Measurements from ENCODE around the gene CRIP1. TPM values are rescaled to one million over a fixed set of nuclear protein-coding genes. Genes with fewer than 3 reads are reported as not detected.

Gene CRIP1
- total RNA-seq, 1 donor from 2014 or later = 5.2 TPM

DNA sequence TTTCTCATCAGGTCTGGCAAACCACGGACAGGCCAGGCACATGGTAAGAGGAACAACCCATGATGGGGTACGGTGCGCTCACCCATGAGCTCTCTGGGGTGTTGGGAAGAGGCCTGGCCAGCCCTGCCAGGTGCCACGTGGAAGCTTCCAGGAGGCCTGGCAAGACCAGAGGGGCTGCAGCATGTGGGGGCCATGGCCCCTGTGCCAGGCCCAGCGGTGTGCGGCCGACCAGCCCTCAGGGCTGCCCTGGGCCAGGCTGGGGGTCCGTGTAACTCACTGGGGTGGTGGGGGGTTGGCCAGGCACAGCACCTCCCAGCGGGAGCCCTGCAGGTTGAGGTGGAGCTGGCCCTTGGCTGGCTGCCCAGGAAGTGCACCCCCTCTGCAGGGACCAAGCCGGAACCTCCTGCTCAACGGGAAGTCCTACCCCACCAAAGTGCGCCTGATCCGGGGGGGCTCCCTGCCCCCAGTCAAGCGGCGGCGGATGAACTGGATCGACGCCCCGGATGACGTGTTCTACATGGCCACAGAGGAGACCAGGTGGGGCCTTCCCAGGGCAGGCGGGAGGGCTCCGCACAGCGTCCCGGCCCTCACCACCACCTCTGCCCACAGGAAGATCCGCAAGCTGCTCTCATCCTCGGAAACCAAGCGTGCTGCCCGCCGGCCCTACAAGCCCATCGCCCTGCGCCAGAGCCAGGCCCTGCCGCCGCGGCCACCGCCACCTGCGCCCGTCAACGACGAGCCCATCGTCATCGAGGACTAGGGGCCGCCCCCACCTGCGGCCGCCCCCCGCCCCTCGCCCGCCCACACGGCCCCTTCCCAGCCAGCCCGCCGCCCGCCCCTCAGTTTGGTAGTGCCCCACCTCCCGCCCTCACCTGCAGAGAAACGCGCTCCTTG lies 17.0 kb upstream of the CRIP1 start:
- H3K9me3 ChIP-seq (ENCODE audit: control insufficient read depth in 3 of 3, low read length in 3 of 3) = no peaks in the 10 kb centered on the region
- no peak overlapping the region for H3K27ac ChIP-seq (ENCODE audit: low read depth, low read length)
- peaks cover 43 to 68% (median 62%) of the 10 kb centered on the region in 3 donors for H3K4me1 ChIP-seq (ENCODE audit: control insufficient read depth in 3 of 3, insufficient read depth in 3 of 3, low read length in 3 of 3)
- H3K9ac ChIP-seq (ENCODE audit: low read depth in 1 of 3, low read length in 3 of 3) = peak overlapping the region in 1 of 3 donors; percentile 69
- peaks cover 3 to 13% (median 8%) of the 10 kb centered on the region in 3 donors for H3K36me3 ChIP-seq (ENCODE audit: control insufficient read depth in 3 of 3, insufficient read depth in 3 of 3, low read length in 3 of 3)
- H3K27me3 ChIP-seq (ENCODE audit: control insufficient read depth in 3 of 3, insufficient read depth in 3 of 3, low read length in 3 of 3) = no peaks in the 10 kb centered on the region
- no peak overlapping the region for H3K4me3 ChIP-seq (ENCODE audit: low read length in 3 of 3)

GRCh38 chr14:105470350-105471296 lies 16.1 kb upstream of the CRIP1 start:
- Histone ChIP-seq H3K27me3 (ENCODE audit: control insufficient read depth in 3 of 3, insufficient read depth in 3 of 3, low read length in 3 of 3) (peaks cover 0 to 4% (median 0%) of the 10 kb centered on the region in 3 donors), H3K9me3 (ENCODE audit: control insufficient read depth in 3 of 3, low read length in 3 of 3) (no peaks in the 10 kb centered on the region), H3K4me1 (ENCODE audit: control insufficient read depth in 3 of 3, insufficient read depth in 3 of 3, low read length in 3 of 3) (peaks cover 36 to 66% (median 60%) of the 10 kb centered on the region in 3 donors), H3K4me3 (ENCODE audit: low read length in 3 of 3) (no peak overlapping the region), H3K27ac (ENCODE audit: low read depth, low read length) (no peak overlapping the region), H3K9ac (ENCODE audit: low read depth in 1 of 3, low read length in 3 of 3) (peak overlapping the region in 1 of 3 donors; percentile 50), H3K36me3 (ENCODE audit: control insufficient read depth in 3 of 3, insufficient read depth in 3 of 3, low read length in 3 of 3) (peaks cover 0 to 5% (median 3%) of the 10 kb centered on the region in 3 donors)

- peaks cover 38 to 66% (median 60%) of the 10 kb centered on the region in 3 donors for H3K4me1 ChIP-seq (ENCODE audit: control insufficient read depth in 3 of 3, insufficient read depth in 3 of 3, low read length in 3 of 3)
- H3K36me3 ChIP-seq (ENCODE audit: control insufficient read depth in 3 of 3, insufficient read depth in 3 of 3, low read length in 3 of 3) = peaks cover 0 to 5% (median 3%) of the 10 kb centered on the region in 3 donors
- H3K9me3 ChIP-seq (ENCODE audit: control insufficient read depth in 3 of 3, low read length in 3 of 3) = no peaks in the 10 kb centered on the region
- no peak overlapping the region for H3K4me3 ChIP-seq (ENCODE audit: low read length in 3 of 3)
- peaks cover 0 to 4% (median 0%) of the 10 kb centered on the region in 3 donors for H3K27me3 ChIP-seq (ENCODE audit: control insufficient read depth in 3 of 3, insufficient read depth in 3 of 3, low read length in 3 of 3)
- no peak overlapping the region for H3K27ac ChIP-seq (ENCODE audit: low read depth, low read length)
- H3K9ac ChIP-seq (ENCODE audit: low read depth in 1 of 3, low read length in 3 of 3) = peak overlapping the region in 1 of 3 donors; percentile 50
These were observed 15.3 kb upstream of the CRIP1 start for GRCh38 chr14:105471297-105471821.

GRCh38 chr14:105471823-105472485 lies 14.7 kb upstream of the CRIP1 start:
- H3K27ac ChIP-seq (ENCODE audit: low read depth, low read length) = no peak overlapping the region
- peaks cover 0 to 5% (median 3%) of the 10 kb centered on the region in 3 donors for H3K36me3 ChIP-seq (ENCODE audit: control insufficient read depth in 3 of 3, insufficient read depth in 3 of 3, low read length in 3 of 3)
- H3K4me3 ChIP-seq (ENCODE audit: low read length in 3 of 3) = no peak overlapping the region
- peaks cover 0 to 4% (median 0%) of the 10 kb centered on the region in 3 donors for H3K27me3 ChIP-seq (ENCODE audit: control insufficient read depth in 3 of 3, insufficient read depth in 3 of 3, low read length in 3 of 3)
- H3K9ac ChIP-seq (ENCODE audit: low read depth in 1 of 3, low read length in 3 of 3) = peak overlapping the region in 1 of 3 donors; percentile 57
- peaks cover 44 to 70% (median 66%) of the 10 kb centered on the region in 3 donors for H3K4me1 ChIP-seq (ENCODE audit: control insufficient read depth in 3 of 3, insufficient read depth in 3 of 3, low read length in 3 of 3)
- no peaks in the 10 kb centered on the region for H3K9me3 ChIP-seq (ENCODE audit: control insufficient read depth in 3 of 3, low read length in 3 of 3)

DNA sequence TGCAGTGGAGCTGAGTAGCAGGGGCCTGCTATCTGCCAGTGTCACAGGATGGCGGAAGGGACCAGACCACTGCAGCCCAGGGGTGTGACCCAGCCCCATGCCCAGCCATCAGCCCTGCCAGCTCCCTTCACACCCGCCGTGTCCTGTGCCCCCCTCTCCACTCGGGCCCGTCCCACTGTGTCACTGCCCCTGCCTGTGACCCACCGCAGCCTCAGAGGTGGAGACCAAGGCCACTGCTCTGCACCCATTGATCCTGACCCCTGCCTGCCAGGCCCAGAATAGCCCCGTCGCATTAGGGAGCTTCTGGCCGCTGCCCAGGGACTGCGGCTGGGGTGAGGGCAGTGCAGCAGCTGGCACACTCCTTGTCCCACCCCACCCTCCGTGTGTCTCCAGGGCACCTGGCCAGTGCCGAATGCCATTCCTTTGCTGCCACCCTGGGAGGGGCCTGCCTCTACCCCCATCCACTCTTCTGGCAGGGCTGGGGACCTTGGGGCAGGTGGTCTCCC lies 14.1 kb upstream of the CRIP1 start:
- Histone ChIP-seq H3K9me3 (ENCODE audit: control insufficient read depth in 3 of 3, low read length in 3 of 3) (no peaks in the 10 kb centered on the region), H3K27ac (ENCODE audit: low read depth, low read length) (peak overlapping the region; percentile 30), H3K27me3 (ENCODE audit: control insufficient read depth in 3 of 3, insufficient read depth in 3 of 3, low read length in 3 of 3) (peaks cover 0 to 4% (median 0%) of the 10 kb centered on the region in 3 donors), H3K9ac (ENCODE audit: low read depth in 1 of 3, low read length in 3 of 3) (peak overlapping the region in 2 of 3 donors; percentile 27 to 57), H3K4me3 (ENCODE audit: low read length in 3 of 3) (peak overlapping the region in 1 of 3 donors; percentile 6), H3K36me3 (ENCODE audit: control insufficient read depth in 3 of 3, insufficient read depth in 3 of 3, low read length in 3 of 3) (peaks cover 0 to 3% (median 2%) of the 10 kb centered on the region in 3 donors), H3K4me1 (ENCODE audit: control insufficient read depth in 3 of 3, insufficient read depth in 3 of 3, low read length in 3 of 3) (peaks cover 48 to 72% (median 71%) of the 10 kb centered on the region in 3 donors)

GRCh38 chr14:105473033-105473676 lies 13.5 kb upstream of the CRIP1 start:
- H3K4me1 ChIP-seq (ENCODE audit: control insufficient read depth in 3 of 3, insufficient read depth in 3 of 3, low read length in 3 of 3) = peaks cover 47 to 68% (median 68%) of the 10 kb centered on the region in 3 donors

DNA sequence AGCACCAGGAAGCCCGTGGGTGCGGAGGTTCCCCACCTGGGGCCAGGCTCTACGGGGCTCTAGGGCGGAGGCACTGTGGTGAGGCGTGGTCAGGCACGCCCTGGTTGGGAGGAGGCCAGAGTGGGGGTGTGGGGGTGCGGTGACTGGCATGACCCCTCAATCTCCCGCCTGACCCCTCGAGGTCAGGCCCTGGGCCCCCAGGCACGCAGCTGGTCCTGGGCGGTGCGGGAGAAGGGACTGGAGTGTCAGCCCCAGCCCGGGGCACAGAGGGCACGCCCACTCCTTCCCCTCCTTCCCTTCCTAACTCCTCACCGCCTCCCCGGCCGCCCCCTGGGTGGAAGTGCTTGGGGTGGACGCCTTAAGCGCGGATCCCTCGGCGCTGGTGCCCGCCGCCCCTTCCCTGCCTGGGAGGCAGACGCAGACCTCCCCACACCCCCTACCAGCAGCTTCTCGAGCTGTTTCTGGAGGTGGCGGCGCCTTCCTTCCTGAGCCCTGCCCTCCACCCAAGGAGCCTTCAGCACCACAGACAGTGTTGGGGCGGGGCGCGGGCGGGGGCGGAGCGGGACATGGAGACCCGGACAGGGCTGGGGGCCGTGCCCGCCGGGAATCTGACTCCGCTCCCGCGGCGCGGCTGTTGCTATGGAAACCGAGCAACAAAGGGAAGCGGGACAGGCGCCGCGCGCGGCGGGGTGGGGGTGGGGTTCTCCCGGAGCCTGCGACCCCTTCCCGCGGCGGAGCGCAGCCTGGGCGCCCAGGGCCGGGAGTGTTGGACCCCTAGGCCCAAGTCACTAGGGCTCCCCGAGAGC lies 12.8 kb upstream of the CRIP1 start:
- peaks cover 0 to 4% (median 0%) of the 10 kb centered on the region in 3 donors for H3K27me3 ChIP-seq (ENCODE audit: control insufficient read depth in 3 of 3, insufficient read depth in 3 of 3, low read length in 3 of 3)
- no peaks in the 10 kb centered on the region for H3K9me3 ChIP-seq (ENCODE audit: control insufficient read depth in 3 of 3, low read length in 3 of 3)
- peak overlapping the region in 2 of 3 donors; percentile 14 to 45 for H3K9ac ChIP-seq (ENCODE audit: low read depth in 1 of 3, low read length in 3 of 3)
- H3K4me3 ChIP-seq (ENCODE audit: low read length in 3 of 3) = peak overlapping the region; percentile 38 to 58 (median 54)
- peaks cover 0 to 3% (median 2%) of the 10 kb centered on the region in 3 donors for H3K36me3 ChIP-seq (ENCODE audit: control insufficient read depth in 3 of 3, insufficient read depth in 3 of 3, low read length in 3 of 3)
- H3K4me1 ChIP-seq (ENCODE audit: control insufficient read depth in 3 of 3, insufficient read depth in 3 of 3, low read length in 3 of 3) = peaks cover 41 to 61% (median 60%) of the 10 kb centered on the region in 3 donors
- peak overlapping the region; percentile 56 for H3K27ac ChIP-seq (ENCODE audit: low read depth, low read length)

More at GRCh38 chr14:105473033-105473676, 13.5 kb upstream of the CRIP1 start:
- H3K4me3 ChIP-seq (ENCODE audit: low read length in 3 of 3) = peak overlapping the region; percentile 38 to 58 (median 54)
- peak overlapping the region in 2 of 3 donors; percentile 14 to 45 for H3K9ac ChIP-seq (ENCODE audit: low read depth in 1 of 3, low read length in 3 of 3)
- H3K27me3 ChIP-seq (ENCODE audit: control insufficient read depth in 3 of 3, insufficient read depth in 3 of 3, low read length in 3 of 3) = peaks cover 0 to 4% (median 0%) of the 10 kb centered on the region in 3 donors
- H3K36me3 ChIP-seq (ENCODE audit: control insufficient read depth in 3 of 3, insufficient read depth in 3 of 3, low read length in 3 of 3) = peaks cover 0 to 3% (median 2%) of the 10 kb centered on the region in 3 donors
- no peaks in the 10 kb centered on the region for H3K9me3 ChIP-seq (ENCODE audit: control insufficient read depth in 3 of 3, low read length in 3 of 3)
- H3K27ac ChIP-seq (ENCODE audit: low read depth, low read length) = peak overlapping the region; percentile 56

All from skeletal muscle tissue (tissue), 4 donors.